HG03064 (cell line): ENCODE measurements around the gene NABP1.
"Not testable (repeated sequence)": the region's sequence is repeated elsewhere in the genome, so short reads cannot be mapped to it uniquely, and the experiment has no call there.

Experiments used
- ATAC-seq: cut with Tn5 transposase; IDR thresholded peaks from one replicate; pipeline ENCODE4 v1.9.1; 2021; ENCODE audit warnings: low read depth; ENCODE audit not compliant: unreplicated experiment

Gene NABP1

GRCh38 chr2:191677646-191678436 lies at the start of gene NABP1:
NABP1 (plus strand) TSS chr2:191678136; CDS start chr2:191678615, 479 bp downstream.
- peak; percentile 62 for ATAC-seq

- ATAC-seq, result no peak
These were observed 48.9 kb upstream of the NABP1 start for GRCh38 chr2:191629001-191629453.

DNA sequence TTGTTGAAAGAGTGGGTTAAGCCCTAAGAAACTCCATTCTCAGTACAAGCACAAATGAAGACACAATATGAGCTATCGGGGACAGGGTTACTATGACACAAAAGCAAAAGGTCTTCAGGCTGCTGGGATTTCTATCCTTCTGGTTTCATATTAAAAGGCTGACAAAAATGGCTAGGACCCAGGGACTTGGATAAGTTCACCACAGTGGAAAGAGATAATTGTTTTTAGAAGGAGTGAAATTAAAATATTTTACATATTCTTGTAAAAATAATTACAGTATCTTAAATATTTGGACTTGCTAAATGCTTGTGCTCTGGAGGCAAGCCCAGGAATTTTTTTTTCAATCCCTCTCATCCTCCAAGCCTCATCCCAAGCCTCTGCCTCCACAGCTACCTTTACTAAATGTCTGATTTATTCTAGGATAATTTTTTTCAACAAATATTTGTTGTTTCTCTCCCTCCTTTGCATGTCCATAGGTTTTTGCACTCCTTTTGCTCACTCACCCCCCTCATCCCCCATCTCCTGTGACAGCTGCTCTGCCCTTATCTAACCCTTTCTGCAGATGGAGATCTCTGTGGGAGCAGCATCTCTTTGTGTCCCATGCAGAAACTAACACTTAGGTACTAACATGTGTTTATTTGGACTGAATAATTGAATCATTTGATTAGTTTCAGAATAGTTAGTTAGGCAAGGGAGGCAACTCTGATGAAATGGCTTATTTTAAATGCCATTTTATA lies 47.8 kb upstream of the NABP1 start:
- ATAC-seq, result no peak

DNA sequence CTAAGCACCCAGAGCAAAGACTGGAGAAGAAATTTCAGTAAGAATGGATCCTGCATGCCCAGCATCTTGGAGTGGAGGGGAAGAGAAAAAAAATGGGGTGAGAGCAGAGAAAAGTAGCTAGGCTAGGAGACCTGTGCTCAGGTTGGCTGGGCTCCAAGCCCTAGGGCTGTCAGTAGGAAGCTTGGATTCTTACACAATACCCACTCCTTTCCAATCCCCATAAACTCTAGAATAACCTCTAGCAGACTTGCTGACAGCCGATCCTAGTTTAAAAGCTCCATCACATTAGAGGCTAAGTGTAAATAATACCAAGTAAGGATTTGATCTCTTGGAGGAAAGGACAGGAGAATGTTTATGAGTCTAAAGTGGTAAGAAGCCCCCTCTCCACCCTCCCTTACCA lies 46.2 kb upstream of the NABP1 start:
- ATAC-seq, result no peak

DNA sequence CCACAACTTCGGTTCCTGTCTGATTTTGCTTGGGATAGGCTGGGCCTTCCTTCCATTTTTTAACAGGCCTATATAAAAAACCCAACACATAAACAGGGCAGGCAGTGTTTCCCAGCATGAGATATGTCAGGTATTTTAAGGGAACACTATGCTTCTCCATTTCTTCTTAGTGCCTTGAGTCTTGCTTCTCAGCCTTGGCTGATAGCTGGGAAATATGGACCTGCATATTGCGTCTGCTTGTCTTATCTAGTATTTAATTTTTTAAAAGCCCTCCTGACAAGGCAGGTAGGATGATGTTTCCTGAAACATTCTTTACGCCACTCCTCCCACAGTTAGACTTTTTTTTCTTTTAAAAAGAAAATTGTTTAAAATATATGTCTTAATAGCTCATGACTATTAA lies 45.5 kb upstream of the NABP1 start:
- ATAC-seq, result no peak

GRCh38 chr2:191634791-191635190 lies 43.1 kb upstream of the NABP1 start:
- ATAC-seq, result no peak

GRCh38 chr2:191635333-191636234 lies 42.4 kb upstream of the NABP1 start:
- peak; percentile 72 for ATAC-seq

DNA sequence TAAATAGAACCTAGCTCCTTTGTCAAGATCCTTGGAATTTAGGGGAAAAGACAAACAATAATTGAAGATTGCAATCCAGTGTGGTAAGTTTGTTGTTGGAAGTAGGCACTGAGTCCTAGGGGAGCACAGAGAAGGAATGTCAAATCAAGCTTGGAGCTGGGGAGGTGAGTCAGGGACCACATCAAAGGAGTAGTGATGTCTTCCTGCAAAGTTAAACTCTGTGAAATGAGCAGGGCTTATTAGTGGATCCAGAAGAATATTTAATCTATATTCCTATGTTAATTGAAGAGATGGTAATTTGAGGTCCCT lies 41.7 kb upstream of the NABP1 start:
- ATAC-seq, result no peak

GRCh38 chr2:191636586-191636985 lies 41.4 kb upstream of the NABP1 start:
- no peak for ATAC-seq

- peak; percentile 71 for ATAC-seq
These were observed 40.5 kb upstream of the NABP1 start for GRCh38 chr2:191637182-191638078.

GRCh38 chr2:191638079-191638801 lies 39.7 kb upstream of the NABP1 start:
- ATAC-seq, result no peak

- no peak for ATAC-seq
These were observed 39.1 kb upstream of the NABP1 start for GRCh38 chr2:191638802-191639172.

DNA sequence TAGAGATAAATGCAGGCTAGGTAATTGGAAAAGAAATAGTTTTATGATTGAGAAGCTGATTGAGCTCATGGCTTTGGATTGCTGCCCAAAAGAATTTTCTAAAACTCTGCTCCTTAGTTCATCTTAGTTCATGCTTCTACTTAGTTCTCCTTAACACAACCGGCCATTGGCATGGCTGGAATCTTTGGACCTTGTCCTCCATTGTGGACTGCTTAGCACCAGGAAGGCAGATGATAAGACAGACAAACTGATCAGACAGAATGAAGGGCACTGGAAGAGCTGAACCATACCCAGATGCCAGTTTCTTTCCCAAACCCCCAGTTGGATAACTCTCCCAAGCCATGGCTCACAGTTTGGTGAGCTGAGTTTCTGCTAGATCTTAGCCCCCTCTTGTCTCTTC lies 36.3 kb upstream of the NABP1 start:
- ATAC-seq, result no peak

GRCh38 chr2:191642541-191642940 lies 35.4 kb upstream of the NABP1 start:
- no peak for ATAC-seq

DNA sequence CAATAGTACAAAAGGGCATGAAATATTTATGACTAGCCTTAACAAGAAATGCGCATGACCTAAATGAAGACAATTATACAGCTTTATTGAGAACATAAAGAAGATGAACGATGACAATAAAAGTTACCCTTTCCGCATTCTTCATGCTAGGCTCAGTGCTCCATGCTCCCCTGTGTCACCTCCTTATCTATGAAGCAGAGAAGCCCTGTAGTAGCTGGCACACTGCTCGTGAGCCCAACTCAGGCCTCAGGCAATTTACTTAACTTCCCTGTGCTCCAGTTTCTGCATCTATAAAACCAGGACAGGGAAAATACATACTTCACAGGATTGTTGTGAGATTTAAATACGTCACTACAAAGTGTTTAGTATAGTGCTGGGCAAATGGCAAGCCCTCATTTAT lies 34.5 kb upstream of the NABP1 start:
- no peak for ATAC-seq

- not testable (repeated sequence) for ATAC-seq
These were observed 33.3 kb upstream of the NABP1 start for GRCh38 chr2:191644613-191645012.

GRCh38 chr2:191645032-191645431 lies 32.9 kb upstream of the NABP1 start:
- ATAC-seq, result no peak

- no peak for ATAC-seq
These were observed 32.3 kb upstream of the NABP1 start for GRCh38 chr2:191645434-191646162.
